K562 (cell line): ENCODE measurements around the gene OCIAD1. TPM values are rescaled to one million over a fixed set of nuclear protein-coding genes. Genes with fewer than 3 reads are reported as not detected.
A peak's percentile ranks its signal among the peaks of the same experiment; 100 is the strongest.

Experiments
- C11orf30 ChIP-seq: fragments of 450-650 bp; IDR thresholded peaks from 2 replicates; pipeline ENCODE4 v1.6.1; 2016; ENCODE audit warnings: low read depth, mild to moderate bottlenecking
- DPF2 ChIP-seq: fragments of 450-650 bp; IDR thresholded peaks from 2 replicates; pipeline ENCODE4 v1.6.1; 2016
- JUN ChIP-seq, 2 experiments: sonication (generic) in 1 of 2; formaldehyde crosslinking in 1 of 2; IDR thresholded peaks; 2 replicates each; pipeline versions ENCODE4 v1.6.1 to v1.8.0; 2012 to 2022; ENCODE audit warnings: borderline replicate concordance in 2 of 2, mild to moderate bottlenecking in 2 of 2, improper control_type of control experiment in 1 of 2, low read depth in 1 of 2, low read length in 1 of 2, missing genetic modification reagents in 1 of 2
- NFATC3 ChIP-seq: fragments of 450-650 bp; IDR thresholded peaks from 2 replicates; pipeline ENCODE4 v1.6.1; 2017; ENCODE audit warnings: mild to moderate bottlenecking
- NR4A1 ChIP-seq, 2 experiments: fragments of 250-450 bp in 1 of 2; fragments of 450-650 bp in 1 of 2; sonication (Bioruptor Pico) in 1 of 2; IDR thresholded peaks; 2 replicates each; pipeline versions ENCODE4 v1.4.0 to v1.6.1; 2016 to 2020; ENCODE audit warnings: mild to moderate bottlenecking in 2 of 2, missing compliant biosample characterization in 1 of 2, missing genetic modification characterization in 1 of 2, moderate library complexity in 1 of 2
- RFX1 ChIP-seq: fragments of 450-650 bp; IDR thresholded peaks from 2 replicates; pipeline ENCODE4 v1.6.1; 2016; ENCODE audit warnings: mild to moderate bottlenecking, moderate library complexity
- SREBF2 ChIP-seq: sonication (generic); formaldehyde crosslinking; IDR thresholded peaks from 2 replicates; pipeline ENCODE4 v1.4.0; 2020; ENCODE audit warnings: mild to moderate bottlenecking, missing genetic modification reagents
- TAF9B ChIP-seq: fragments of 450-650 bp; IDR thresholded peaks from 2 replicates; pipeline ENCODE4 v1.6.1; 2018; ENCODE audit warnings: mild to moderate bottlenecking; ENCODE audit not compliant: partially characterized antibody
- YBX1 ChIP-seq: fragments of 450-650 bp; IDR thresholded peaks from 2 replicates; pipeline ENCODE4 v1.7.1; 2016; ENCODE audit warnings: mild to moderate bottlenecking
- ZBTB49 ChIP-seq: sonication (generic); formaldehyde crosslinking; IDR thresholded peaks from 2 replicates; pipeline ENCODE4 v1.8.0; 2022; ENCODE audit warnings: missing genetic modification reagents, mild to moderate bottlenecking, borderline replicate concordance
- ZNF408 ChIP-seq: fragments of 250-450 bp; sonication (Bioruptor Pico); IDR thresholded peaks from 2 replicates; pipeline ENCODE4 v1.4.0; 2020; ENCODE audit warnings: low read depth, mild to moderate bottlenecking, moderate library complexity
- polyA plus RNA-seq, 8 experiments: library from polyadenylated mRNA; depleted of rRNA in 4 of 8; stranded (reverse) in 5 of 8; unstranded in 3 of 8; fragments of >200 nt; fragmentation: Nextera tagmentation in 2 of 8; fragmentation: Illumina TruSeq in 1 of 8; extraction: Ambion mirVana in 2 of 8; extraction: Trizol in 1 of 8; gene quantifications; 2 replicates each; pipeline versions ENCODE4 v1.2.1 to v1.2.3, GENCODE V29; 2011 to 2014; ENCODE audit warnings: inconsistent platforms in 1 of 8, missing spikeins in 1 of 8
- total RNA-seq, 7 experiments: library from RNA; depleted of rRNA in 6 of 7; stranded (reverse); fragments of >200 nt in 6 of 7; fragmentation: Illumina TruSeq in 2 of 7; extraction: Trizol in 2 of 7; gene quantifications; 2 replicates each; pipeline versions ENCODE4 v1.2.1 to v1.2.3, GENCODE V29; 2011 to 2021; ENCODE audit warnings: low replicate concordance in 1 of 7
- TF ChIP-seq, protein P1 (sequence below): sonication (generic); formaldehyde crosslinking; IDR thresholded peaks from 2 replicates; pipeline ENCODE4 v1.8.1; 2023; ENCODE audit warnings: mild to moderate bottlenecking, missing genetic modification reagents, moderate library complexity
- TF ChIP-seq, protein P2 (sequence below), 2 experiments: fragments of 450-650 bp in 1 of 2; IDR thresholded peaks; 2 replicates each; pipeline ENCODE4 v1.6.1; 2011 to 2017; ENCODE audit warnings: low read depth in 2 of 2, antibody characterized with exemption in 1 of 2, borderline replicate concordance in 1 of 2, low read length in 1 of 2, mild to moderate bottlenecking in 1 of 2, mixed read lengths in 1 of 2; ENCODE audit not compliant: control insufficient read depth in 1 of 2
- TF ChIP-seq, protein P3 (sequence below): sonication (generic); formaldehyde crosslinking; IDR thresholded peaks from 2 replicates; pipeline ENCODE4 v1.5.0; 2020; ENCODE audit warnings: missing genetic modification reagents
- TF ChIP-seq, protein P4 (sequence below): fragments of 450-650 bp; IDR thresholded peaks from 2 replicates; pipeline ENCODE4 v1.6.1; 2016; ENCODE audit warnings: borderline replicate concordance

OCIAD1 gene
- total and polyA plus RNA-seq, 9 of the 15 experiments (the other 6 are each of a cell fraction or from before 2014, with no cell fraction given) = 99.0 to 358 (median 196) TPM

DNA sequence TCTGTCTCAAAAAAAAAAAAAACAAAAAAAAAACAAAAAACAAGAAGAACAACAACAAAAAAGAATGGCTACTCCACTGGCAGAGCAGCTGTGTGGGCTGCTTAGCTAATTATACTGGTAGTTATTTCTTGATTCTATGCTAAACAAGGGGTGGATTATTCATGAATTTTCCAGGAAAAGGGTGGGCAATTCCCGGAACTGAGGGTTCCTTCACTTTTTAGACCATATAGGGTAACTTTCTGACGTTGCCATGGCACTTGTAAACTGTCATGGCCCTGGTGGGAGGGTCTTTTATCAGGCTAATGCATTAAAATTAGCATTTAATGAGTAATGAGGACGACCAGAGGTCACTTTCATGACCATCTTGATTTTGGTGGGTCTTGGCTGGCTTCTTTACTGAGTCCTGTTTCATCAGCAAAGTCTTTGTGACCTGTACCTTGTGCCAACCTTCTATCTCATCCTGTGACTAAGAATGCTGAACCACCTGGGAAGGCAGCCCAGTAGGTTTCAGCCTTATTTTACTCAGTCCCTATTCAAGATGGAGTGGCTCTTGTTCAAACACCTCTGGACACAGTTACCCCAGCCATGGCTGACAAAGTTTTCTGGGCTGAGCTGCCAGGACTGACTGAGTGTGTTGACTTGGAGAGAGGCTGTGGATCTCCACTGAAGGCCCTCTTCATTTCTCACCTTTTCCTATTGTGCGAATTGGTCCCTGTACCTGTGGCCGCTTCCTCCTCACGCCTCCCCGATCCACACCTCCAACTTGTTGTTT lies 77.0 kb downstream of the OCIAD1 start (continued):
- TF ChIP-seq, protein P1, sequence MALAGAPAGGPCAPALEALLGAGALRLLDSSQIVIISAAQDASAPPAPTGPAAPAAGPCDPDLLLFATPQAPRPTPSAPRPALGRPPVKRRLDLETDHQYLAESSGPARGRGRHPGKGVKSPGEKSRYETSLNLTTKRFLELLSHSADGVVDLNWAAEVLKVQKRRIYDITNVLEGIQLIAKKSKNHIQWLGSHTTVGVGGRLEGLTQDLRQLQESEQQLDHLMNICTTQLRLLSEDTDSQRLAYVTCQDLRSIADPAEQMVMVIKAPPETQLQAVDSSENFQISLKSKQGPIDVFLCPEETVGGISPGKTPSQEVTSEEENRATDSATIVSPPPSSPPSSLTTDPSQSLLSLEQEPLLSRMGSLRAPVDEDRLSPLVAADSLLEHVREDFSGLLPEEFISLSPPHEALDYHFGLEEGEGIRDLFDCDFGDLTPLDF (CRISPR knock-in tag) = no peak
- TF ChIP-seq NR4A1 (CRISPR knock-in tag; IDR thresholded peaks at IDR 0.05) (no peak), NR4A1 (tag; IDR thresholded peaks at IDR 0.05) (peak; percentile 36; the same call in 1 of the 2 replicates), C11orf30 (no peak), RFX1 (peak; percentile 48), ZBTB49 (CRISPR knock-in tag) (no peak), JUN (IDR thresholded peaks at IDR 0.05; ENCODE audit: borderline replicate concordance, low read depth, low read length) (no peak), JUN (CRISPR knock-in tag; IDR thresholded peaks at IDR 0.05; ENCODE audit: borderline replicate concordance) (no peak), TAF9B (no peak), YBX1 (no peak), ZNF408 (CRISPR knock-in tag) (no peak), DPF2 (no peak), NFATC3 (no peak), SREBF2 (CRISPR knock-in tag) (no peak)
- TF ChIP-seq, protein P2, sequence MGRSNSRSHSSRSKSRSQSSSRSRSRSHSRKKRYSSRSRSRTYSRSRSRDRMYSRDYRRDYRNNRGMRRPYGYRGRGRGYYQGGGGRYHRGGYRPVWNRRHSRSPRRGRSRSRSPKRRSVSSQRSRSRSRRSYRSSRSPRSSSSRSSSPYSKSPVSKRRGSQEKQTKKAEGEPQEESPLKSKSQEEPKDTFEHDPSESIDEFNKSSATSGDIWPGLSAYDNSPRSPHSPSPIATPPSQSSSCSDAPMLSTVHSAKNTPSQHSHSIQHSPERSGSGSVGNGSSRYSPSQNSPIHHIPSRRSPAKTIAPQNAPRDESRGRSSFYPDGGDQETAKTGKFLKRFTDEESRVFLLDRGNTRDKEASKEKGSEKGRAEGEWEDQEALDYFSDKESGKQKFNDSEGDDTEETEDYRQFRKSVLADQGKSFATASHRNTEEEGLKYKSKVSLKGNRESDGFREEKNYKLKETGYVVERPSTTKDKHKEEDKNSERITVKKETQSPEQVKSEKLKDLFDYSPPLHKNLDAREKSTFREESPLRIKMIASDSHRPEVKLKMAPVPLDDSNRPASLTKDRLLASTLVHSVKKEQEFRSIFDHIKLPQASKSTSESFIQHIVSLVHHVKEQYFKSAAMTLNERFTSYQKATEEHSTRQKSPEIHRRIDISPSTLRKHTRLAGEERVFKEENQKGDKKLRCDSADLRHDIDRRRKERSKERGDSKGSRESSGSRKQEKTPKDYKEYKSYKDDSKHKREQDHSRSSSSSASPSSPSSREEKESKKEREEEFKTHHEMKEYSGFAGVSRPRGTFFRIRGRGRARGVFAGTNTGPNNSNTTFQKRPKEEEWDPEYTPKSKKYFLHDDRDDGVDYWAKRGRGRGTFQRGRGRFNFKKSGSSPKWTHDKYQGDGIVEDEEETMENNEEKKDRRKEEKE (IDR thresholded peaks at IDR 0.05; ENCODE audit: borderline replicate concordance in 1 of 2, control insufficient read depth in 1 of 2, low read depth in 2 of 2, low read length in 1 of 2) = no peak
- TF ChIP-seq, protein P3, sequence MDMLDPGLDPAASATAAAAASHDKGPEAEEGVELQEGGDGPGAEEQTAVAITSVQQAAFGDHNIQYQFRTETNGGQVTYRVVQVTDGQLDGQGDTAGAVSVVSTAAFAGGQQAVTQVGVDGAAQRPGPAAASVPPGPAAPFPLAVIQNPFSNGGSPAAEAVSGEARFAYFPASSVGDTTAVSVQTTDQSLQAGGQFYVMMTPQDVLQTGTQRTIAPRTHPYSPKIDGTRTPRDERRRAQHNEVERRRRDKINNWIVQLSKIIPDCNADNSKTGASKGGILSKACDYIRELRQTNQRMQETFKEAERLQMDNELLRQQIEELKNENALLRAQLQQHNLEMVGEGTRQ (CRISPR knock-in tag) = no peak
- TF ChIP-seq, protein P4, sequence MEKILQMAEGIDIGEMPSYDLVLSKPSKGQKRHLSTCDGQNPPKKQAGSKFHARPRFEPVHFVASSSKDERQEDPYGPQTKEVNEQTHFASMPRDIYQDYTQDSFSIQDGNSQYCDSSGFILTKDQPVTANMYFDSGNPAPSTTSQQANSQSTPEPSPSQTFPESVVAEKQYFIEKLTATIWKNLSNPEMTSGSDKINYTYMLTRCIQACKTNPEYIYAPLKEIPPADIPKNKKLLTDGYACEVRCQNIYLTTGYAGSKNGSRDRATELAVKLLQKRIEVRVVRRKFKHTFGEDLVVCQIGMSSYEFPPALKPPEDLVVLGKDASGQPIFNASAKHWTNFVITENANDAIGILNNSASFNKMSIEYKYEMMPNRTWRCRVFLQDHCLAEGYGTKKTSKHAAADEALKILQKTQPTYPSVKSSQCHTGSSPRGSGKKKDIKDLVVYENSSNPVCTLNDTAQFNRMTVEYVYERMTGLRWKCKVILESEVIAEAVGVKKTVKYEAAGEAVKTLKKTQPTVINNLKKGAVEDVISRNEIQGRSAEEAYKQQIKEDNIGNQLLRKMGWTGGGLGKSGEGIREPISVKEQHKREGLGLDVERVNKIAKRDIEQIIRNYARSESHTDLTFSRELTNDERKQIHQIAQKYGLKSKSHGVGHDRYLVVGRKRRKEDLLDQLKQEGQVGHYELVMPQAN = no peak
